Measurements from ENCODE around the gene CELSR2.

The CELSR2 gene

DNA sequence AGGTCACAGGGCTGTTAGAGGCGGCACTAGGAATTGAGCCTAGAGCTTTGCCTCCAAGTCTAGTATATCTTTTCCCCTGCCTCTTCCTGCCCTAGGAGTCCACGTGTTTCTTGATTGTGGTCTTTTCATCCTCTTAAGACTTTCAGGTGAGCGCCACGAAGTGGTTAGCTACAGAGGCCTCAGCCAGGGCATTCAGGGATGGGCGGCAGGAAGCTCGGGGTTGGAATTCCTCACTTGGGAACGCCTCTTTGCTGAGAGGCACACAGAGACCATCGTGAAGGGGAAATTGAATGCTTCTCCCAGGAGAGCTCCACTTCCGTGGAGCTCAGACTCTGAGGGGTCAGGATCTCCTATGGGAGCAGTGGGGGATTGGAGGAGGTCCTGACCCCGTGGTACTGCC lies 56.7 kb downstream of the CELSR2 start:
- DNase-seq (ENCODE audit: low read depth, low spot score) = peak; percentile 85

DNA sequence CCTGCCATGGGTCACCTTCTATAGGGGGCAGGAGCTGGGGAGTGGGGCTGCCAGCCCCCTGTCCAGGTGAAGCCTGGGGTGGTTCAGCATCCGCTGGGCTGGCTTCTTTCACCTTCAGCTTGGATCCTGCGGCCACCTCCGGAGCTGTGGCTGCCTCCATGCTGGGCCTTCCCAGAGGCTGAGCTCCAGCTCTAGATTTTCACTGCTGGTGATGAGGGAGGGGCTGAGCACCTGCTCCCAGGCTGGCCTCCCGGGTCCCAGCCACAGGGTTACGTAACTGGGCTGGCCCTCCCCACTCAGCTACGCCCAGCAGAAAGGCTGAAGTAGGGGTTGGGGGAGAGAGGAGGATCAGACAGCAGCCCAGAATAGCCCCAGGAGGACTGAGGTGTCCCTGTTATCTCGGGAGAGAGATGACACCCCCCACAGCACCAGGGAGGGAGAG lies 57.5 kb downstream of the CELSR2 start, which contains the start of gene MYBPHL:
Gene MYBPHL (minus strand): TSS at position 180 of the 442 bp plus-strand sequence. CDS start 20 bp downstream, at position 160.
- no peak for DNase-seq (ENCODE audit: low read depth, low spot score)

DNA sequence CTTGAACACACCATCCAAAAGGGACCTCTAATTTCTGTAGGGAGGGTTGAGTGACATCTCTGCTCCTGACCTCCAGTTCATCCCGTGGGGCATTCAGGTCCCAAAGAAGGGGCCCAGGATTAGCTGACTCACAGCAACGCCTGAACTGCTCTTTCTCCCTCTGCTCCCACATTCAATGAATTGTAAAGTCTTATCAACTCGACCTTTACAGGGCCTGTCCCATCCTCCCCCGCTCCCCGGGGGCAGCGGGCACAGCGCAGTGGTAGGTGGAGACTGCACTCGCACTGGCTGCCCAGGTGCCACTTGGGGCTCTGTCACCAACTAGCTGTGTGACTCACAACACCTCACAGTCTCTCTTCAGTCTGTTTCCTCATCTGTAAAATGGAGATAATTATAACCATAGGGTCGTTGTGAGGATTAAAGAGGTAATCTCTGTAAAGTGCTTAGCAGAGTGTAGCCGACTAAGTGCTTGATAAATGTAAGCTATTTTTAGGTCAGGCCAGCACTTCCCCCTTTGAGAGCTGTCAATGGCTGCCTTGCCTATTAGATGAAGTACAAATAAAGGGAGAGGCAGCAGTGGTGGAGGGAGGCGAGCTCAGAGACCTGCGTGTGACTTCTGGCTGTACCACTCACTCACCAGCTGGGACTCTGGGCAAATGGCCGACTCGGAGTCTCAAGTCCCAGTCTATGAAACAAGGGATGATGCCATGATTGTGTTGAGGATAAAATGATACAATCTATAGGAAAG lies 58.1 kb downstream of the CELSR2 start:
- no peak for DNase-seq (ENCODE audit: low read depth, low spot score)

DNA sequence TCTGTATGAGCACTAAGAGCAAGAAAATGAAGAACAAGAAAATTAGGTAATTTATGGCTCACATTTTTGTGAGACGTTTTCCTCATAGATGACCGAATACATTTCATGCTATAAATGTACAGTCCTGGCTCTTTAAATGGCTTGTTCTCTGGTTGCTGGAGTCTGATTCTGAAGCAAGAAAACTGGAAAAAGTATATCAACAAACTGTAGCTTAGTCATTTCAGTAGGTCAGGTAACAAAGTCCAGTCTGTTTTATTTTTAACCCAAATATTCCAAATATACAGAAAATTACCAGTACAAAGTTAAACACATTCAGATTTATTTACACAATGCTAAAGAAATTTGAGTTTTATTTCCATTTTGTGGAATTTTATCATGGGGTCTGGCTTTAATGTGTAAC lies 60.0 kb downstream of the CELSR2 start:
- no peak for DNase-seq (ENCODE audit: low read depth, low spot score)

DNA sequence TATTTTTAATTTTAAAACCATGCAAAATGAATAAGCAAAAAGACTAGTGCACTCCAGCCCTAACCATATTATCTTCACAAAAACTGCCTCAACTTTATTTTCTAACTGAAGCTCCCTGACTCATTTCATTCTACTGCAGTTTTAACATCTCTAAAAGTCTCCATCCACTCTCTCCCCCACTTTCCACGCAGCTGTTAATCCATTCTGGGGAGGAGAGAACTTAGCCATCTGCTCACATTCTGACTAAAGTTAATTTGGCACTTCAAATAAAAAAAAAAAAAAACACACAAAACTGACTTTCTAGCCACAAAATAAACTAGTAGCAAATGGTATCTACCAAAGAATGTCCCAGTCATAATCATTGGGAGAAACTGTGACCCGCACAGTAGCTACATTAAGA lies 62.9 kb downstream of the CELSR2 start:
- no peak for DNase-seq (ENCODE audit: low read depth, low spot score)

DNA sequence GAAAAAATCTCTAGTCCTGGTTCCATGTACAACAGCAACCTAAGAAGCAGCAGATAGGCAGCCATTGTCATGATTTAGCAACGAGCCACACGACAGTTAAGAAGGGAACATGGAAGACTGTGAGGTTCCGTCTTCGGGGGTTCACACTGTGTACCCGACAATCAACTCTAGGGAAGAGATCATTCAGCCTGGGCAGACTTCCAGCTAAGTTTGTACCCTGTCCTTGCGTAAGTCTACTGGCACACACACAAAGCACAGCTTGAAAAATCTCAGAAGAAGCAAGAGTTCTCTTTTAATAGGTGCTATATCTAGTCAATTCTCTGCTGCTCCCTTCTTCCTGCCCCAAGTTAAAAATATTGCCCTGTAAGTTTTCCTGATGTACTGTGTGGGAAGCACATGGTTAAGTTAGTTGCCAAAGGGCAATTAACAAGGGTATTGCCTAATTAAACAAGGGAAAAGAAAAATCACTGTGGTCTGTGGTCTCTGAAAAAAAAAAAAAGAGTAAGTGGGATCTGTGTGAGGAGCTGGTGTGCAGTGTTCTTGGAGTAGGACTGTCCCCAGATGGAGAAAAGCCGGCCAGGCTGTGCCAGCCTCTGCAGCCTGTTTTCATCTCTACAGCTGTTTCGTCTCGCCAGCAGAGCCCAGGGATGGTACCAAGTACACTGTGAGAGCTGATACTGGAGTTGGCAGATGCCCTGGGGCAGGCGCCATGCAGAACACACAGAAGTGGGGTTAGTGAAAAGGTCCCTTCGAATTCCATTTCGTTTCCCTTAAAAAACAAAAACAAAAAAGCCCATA lies 63.8 kb downstream of the CELSR2 start:
- no peak for DNase-seq (ENCODE audit: low read depth, low spot score)

DNA sequence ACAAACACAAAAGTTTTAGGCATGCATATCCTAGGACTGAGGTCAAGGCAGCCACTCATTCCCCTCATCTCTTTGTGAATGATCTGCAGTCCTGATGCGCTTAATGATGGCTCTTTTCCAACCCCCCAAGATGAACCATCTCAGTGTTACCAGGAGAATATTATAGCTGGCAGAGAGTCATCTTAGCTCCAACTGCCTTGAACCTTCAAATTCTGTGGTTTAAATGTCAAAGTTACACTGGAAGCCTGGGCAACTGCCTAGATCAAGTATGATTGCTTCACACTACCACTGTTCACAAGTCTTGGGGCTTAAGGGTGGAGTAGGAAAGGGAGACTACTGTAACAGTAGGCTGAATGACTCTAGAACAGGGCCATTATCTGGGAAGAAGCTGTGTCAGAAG lies 65.5 kb downstream of the CELSR2 start:
- no peak for DNase-seq (ENCODE audit: low read depth, low spot score)

DNA sequence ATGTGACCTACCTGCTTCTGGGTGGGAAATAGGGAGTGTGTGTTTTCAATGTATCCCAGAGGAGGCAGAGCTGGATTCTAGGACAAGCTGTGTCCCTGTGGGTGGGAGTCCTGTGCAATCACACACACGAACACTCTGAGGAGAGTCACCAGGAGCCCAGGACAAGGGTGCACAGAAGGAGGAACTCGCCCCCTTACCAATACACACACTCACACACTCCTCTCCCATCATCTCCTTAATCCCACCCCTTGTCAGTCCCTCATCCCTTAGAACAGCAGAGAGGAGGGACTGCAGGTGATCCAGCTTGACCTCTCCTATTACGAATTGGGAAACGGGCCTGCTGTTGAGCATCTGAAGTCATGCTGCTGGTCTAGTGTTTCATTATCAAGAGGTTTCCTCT lies 65.9 kb downstream of the CELSR2 start:
- DNase-seq (ENCODE audit: low read depth, low spot score) = no peak

DNA sequence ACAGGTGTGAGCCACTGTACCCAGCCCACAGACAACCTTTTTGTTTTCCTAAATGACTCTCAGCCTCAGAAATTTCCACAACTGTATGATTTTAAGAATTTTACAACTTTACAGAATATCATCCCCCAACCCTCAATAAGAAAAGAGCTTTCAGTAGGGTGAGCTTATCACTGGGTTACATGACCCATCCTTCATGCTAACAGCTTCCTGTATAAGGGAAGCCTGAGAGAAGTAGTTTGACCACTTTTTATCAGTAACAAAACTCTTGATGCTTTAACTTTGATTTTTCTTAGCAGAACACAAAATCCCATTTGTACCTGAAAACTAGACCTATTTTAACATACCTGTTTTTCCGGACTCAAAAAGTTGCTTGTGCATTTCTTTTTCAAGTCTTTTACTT lies 67.2 kb downstream of the CELSR2 start:
- no peak for DNase-seq (ENCODE audit: low read depth, low spot score)

DNA sequence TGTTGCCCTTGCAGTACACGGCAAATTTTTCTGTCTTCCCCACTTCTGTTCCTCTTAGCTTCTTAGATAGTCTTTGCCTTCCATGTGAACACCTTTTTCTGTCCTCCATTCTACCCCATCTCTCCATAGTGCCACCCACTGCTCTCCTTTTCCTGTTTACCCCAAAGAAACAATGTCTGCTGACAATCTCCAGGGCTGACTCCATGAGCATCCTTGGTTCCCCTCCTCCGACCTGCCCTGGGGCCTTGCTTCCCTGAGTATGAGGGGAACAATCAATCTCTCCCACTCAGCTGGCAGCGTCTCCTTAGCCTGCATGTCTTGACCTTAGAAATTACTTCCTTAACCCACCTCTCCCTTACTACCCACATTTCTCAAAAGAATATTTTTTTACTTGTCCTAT lies 69.8 kb downstream of the CELSR2 start:
- peak; percentile 58 for DNase-seq (ENCODE audit: low read depth, low spot score)

DNA sequence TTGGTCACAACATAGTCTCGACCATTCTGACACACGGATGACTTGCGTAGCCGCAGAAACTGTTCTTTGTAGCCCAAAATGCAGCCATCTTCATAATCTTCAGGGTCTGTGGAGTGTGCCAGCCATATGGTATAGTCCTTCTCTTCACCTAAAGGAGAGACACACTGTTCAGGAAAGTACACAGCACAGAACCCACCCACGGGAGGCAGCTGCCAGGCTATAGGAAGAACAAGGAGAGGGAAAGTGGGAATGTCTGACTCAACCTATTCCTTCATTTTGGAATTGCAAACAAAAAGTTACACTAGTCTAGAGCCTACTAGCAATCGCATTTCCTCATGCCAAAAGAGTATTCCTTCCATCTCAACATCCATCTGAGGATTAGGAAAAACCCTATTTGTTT lies 73.6 kb downstream of the CELSR2 start:
- no peak for DNase-seq (ENCODE audit: low read depth, low spot score)

All from ELF-1 (cell line).